CD14-positive monocyte (primary cell): Measurements from ENCODE around the gene CLCN5. TPM values are rescaled to one million over a fixed set of nuclear protein-coding genes. Genes with fewer than 3 reads are reported as not detected.

ENCODE experiments used
- DNase-seq, 3 donors: peaks; one replicate each; pipeline ENCODE4 v3.0.0-alpha.2; 2011 to 2022
- H2AFZ ChIP-seq: 2 replicates; pipeline ENCODE4 v1.6.0; 2012; ENCODE audit warnings: mild to moderate bottlenecking, low read depth, low read length, inconsistent platforms; ENCODE audit not compliant: insufficient read depth, poor library complexity, severe bottlenecking
- H3K27ac ChIP-seq, 2 donors: 1 replicate in 1 of 2; 2 replicates in 1 of 2; pipeline ENCODE4 v1.5.1; 2012 to 2013; ENCODE audit warnings: low read length in 2 of 2, control low read depth in 1 of 2, inconsistent platforms in 1 of 2, low read depth in 1 of 2, mild to moderate bottlenecking in 1 of 2
- H3K27me3 ChIP-seq, 2 donors: one replicate each; pipeline versions ENCODE4 v1.6.0 to v1.6.1; 2011 to 2013; ENCODE audit warnings: low read length in 2 of 2; ENCODE audit not compliant: control insufficient read depth in 2 of 2, insufficient read depth in 2 of 2
- H3K36me3 ChIP-seq, 2 donors: replicated peaks in 1 of 2; 1 replicate in 1 of 2; 2 replicates in 1 of 2; pipeline versions ENCODE4 v1.5.1 to v1.6.1; 2012 to 2013; ENCODE audit warnings: low read length in 2 of 2, control low read depth in 1 of 2, inconsistent platforms in 1 of 2, mild to moderate bottlenecking in 1 of 2; ENCODE audit not compliant: insufficient read depth in 2 of 2, control insufficient read depth in 1 of 2
- H3K4me1 ChIP-seq, 2 donors: 1 replicate in 1 of 2; 2 replicates in 1 of 2; pipeline versions ENCODE4 v1.5.1 to v1.6.1; 2012 to 2013; ENCODE audit warnings: low read length in 2 of 2, control low read depth in 1 of 2, inconsistent platforms in 1 of 2, mild to moderate bottlenecking in 1 of 2, moderate library complexity in 1 of 2; ENCODE audit not compliant: insufficient read depth in 2 of 2, control insufficient read depth in 1 of 2
- H3K4me2 ChIP-seq: replicated peaks from 2 replicates; pipeline ENCODE3; 2012; ENCODE audit warnings: low read length, moderate library complexity, mild to moderate bottlenecking; ENCODE audit not compliant: poor library complexity, severe bottlenecking; ENCODE audit errors: extremely low read depth
- H3K4me3 ChIP-seq, 3 experiments: fragments of 200-600 bp in 1 of 3; sonication (generic) in 1 of 3; replicated peaks in 1 of 3; 1 replicate in 2 of 3; 2 replicates in 1 of 3; pipeline ENCODE4 v1.5.1; 2011 to 2013; ENCODE audit warnings: low read length in 3 of 3, mild to moderate bottlenecking in 3 of 3, control low read depth in 2 of 3, low read depth in 2 of 3, inconsistent platforms in 1 of 3, moderate library complexity in 1 of 3
- H3K79me2 ChIP-seq: 2 replicates; pipeline ENCODE4 v1.6.0; 2012; ENCODE audit warnings: mild to moderate bottlenecking, control low read depth, inconsistent platforms, low read length, moderate library complexity; ENCODE audit not compliant: insufficient read depth
- H3K9ac ChIP-seq: 2 replicates; pipeline ENCODE4 v1.6.0; 2017; ENCODE audit warnings: low read length, mild to moderate bottlenecking; ENCODE audit not compliant: insufficient read depth, poor library complexity, severe bottlenecking
- H3K9me3 ChIP-seq, 2 donors: replicated peaks in 1 of 2; 1 replicate in 1 of 2; 2 replicates in 1 of 2; pipeline versions ENCODE4 v1.5.1 to v1.6.1; 2012 to 2013; ENCODE audit warnings: low read length in 2 of 2, control low read depth in 1 of 2; ENCODE audit not compliant: control insufficient read depth in 1 of 2, insufficient read depth in 1 of 2
- H4K20me1 ChIP-seq: 2 replicates; pipeline ENCODE4 v1.6.0; 2012; ENCODE audit warnings: mild to moderate bottlenecking, low read length, control low read depth, moderate library complexity; ENCODE audit not compliant: insufficient read depth
- H3K27ac Mint-ChIP-seq, 7 donors: one replicate each; pipeline ENCODE4 v1.8.0; 2020; ENCODE audit warnings: mild to moderate bottlenecking in 7 of 7, mixed read lengths in 7 of 7, moderate library complexity in 6 of 7, inconsistent platforms in 2 of 7
- H3K27me3 Mint-ChIP-seq, 3 donors: one replicate each; pipeline ENCODE4 v1.8.0; 2021 to 2022; ENCODE audit warnings: low read depth in 3 of 3, mild to moderate bottlenecking in 3 of 3, mixed read lengths in 3 of 3, moderate library complexity in 3 of 3, inconsistent platforms in 1 of 3
- H3K36me3 Mint-ChIP-seq, 2 donors: one replicate each; pipeline ENCODE4 v1.8.0; 2020; ENCODE audit warnings: mixed read lengths in 2 of 2, inconsistent platforms in 1 of 2, mild to moderate bottlenecking in 1 of 2
- H3K4me1 Mint-ChIP-seq: one replicate; pipeline ENCODE4 v1.8.0; 2020; ENCODE audit warnings: mild to moderate bottlenecking, mixed read lengths
- H3K4me3 Mint-ChIP-seq, 2 donors: one replicate each; pipeline ENCODE4 v1.8.0; 2020; ENCODE audit warnings: mild to moderate bottlenecking in 2 of 2, mixed read lengths in 2 of 2, moderate library complexity in 1 of 2
- H3K9me3 Mint-ChIP-seq, 7 donors: one replicate each; pipeline ENCODE4 v1.8.0; 2020 to 2022; ENCODE audit warnings: mixed read lengths in 7 of 7, mild to moderate bottlenecking in 6 of 7, moderate library complexity in 6 of 7, inconsistent platforms in 2 of 7
- WGBS: methylation state at CpG from one replicate; pipeline ENCODE4 v1.1.5; 2013; ENCODE audit warnings: missing lambda C conversion rate; ENCODE audit not compliant: insufficient coverage; 5-methylcytosine and 5-hydroxymethylcytosine counted together
- intact Hi-C, 2 donors: fragments of 100-400 bp; cut with micrococcal nuclease; formaldehyde crosslinking; loops; one replicate each; pipeline versions ENCODE4 v1.15.0 to v1.15.1; 2023
- polyA plus RNA-seq, 3 donors: library from polyadenylated mRNA; depleted of rRNA in 1 of 3; unstranded in 2 of 3; stranded (reverse) in 1 of 3; fragments of 300-500 nt in 2 of 3; fragments of >200 nt in 1 of 3; fragmentation: Illumina TruSeq in 2 of 3; gene quantifications; 1 replicate in 2 of 3; 2 replicates in 1 of 3; pipeline ENCODE4 v1.2.3, GENCODE V29; 2012 to 2021
- TF ChIP-seq, protein P1 (sequence below): fragments of 200-600 bp; IDR thresholded peaks from one replicate; pipeline ENCODE4 v1.8.0; 2022; ENCODE audit warnings: antibody characterized with exemption, mild to moderate bottlenecking

The CLCN5 gene
- polyA plus RNA-seq, 3 donors = 4.1 to 4.2 (median 4.1) TPM

DNA sequence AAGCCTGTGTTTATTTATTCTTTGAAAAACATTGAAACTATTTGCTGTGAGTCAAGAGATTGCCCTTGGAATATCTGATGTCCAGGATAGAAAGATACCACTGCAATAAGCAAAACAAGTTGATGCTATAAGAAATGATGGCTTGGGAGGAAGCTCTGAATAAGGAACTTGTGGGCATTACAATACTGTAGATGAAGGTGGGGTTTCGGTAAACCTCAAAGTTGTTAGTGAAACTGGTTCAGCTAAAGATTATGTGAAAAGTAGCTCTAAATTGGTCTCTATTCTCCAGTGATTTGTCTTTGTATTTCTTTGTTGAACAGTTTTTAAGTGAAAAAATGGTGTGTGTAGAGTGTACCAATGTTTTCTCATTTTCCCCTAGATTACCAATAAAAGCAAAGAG, 149.7 kb downstream of the CLCN5 start:
- Histone ChIP-seq H3K4me1 (peaks cover 0 to 12% of the 10 kb centered on the region in 2 donors), H3K27me3 (no peaks in the 10 kb centered on the region), H3K4me2 (no peak overlapping the region), H3K9me3 (no peaks in the 10 kb centered on the region), H4K20me1 (no peaks in the 10 kb centered on the region), H3K4me3 (no peak overlapping the region), H3K27ac (no peak overlapping the region), H3K9ac (no peak overlapping the region), H3K79me2 (no peaks in the 10 kb centered on the region), H3K36me3 (peaks cover 0 to 11% of the 10 kb centered on the region in 2 donors), H2AFZ (no peak overlapping the region)
- intact Hi-C loops = no loop called here
- Mint-ChIP-seq H3K9me3 (peaks cover 0 to 2% (median 0%) of the 10 kb centered on the region in 7 donors), H3K4me1 (peaks cover 18% of the 10 kb centered on the region), H3K36me3 (peaks cover 13 to 28% of the 10 kb centered on the region in 2 donors), H3K4me3 (no peak overlapping the region), H3K27ac (no peak overlapping the region), H3K27me3 (peaks cover 0 to 1% (median 1%) of the 10 kb centered on the region in 3 donors)
- no peak for DNase-seq
- TF ChIP-seq, protein P1, sequence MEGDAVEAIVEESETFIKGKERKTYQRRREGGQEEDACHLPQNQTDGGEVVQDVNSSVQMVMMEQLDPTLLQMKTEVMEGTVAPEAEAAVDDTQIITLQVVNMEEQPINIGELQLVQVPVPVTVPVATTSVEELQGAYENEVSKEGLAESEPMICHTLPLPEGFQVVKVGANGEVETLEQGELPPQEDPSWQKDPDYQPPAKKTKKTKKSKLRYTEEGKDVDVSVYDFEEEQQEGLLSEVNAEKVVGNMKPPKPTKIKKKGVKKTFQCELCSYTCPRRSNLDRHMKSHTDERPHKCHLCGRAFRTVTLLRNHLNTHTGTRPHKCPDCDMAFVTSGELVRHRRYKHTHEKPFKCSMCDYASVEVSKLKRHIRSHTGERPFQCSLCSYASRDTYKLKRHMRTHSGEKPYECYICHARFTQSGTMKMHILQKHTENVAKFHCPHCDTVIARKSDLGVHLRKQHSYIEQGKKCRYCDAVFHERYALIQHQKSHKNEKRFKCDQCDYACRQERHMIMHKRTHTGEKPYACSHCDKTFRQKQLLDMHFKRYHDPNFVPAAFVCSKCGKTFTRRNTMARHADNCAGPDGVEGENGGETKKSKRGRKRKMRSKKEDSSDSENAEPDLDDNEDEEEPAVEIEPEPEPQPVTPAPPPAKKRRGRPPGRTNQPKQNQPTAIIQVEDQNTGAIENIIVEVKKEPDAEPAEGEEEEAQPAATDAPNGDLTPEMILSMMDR = no peak
- WGBS = no CpG with 5 or more reads among the region's 1 CpG

GRCh38 chrX:50073601-50074000, 151.2 kb downstream of the CLCN5 start:
- Histone ChIP-seq H3K36me3 (peaks cover 0 to 11% of the 10 kb centered on the region in 2 donors), H2AFZ (no peak overlapping the region), H3K27me3 (no peaks in the 10 kb centered on the region), H3K4me2 (no peak overlapping the region), H3K9me3 (no peaks in the 10 kb centered on the region), H3K27ac (no peak overlapping the region), H3K9ac (no peak overlapping the region), H4K20me1 (no peaks in the 10 kb centered on the region), H3K4me3 (no peak overlapping the region), H3K79me2 (no peaks in the 10 kb centered on the region), H3K4me1 (peaks cover 0 to 17% of the 10 kb centered on the region in 2 donors)
- peaks cover 23% of the 10 kb centered on the region for H3K4me1 Mint-ChIP-seq
- intact Hi-C loops = no loop called here
- peaks cover 0 to 2% (median 0%) of the 10 kb centered on the region in 7 donors for H3K9me3 Mint-ChIP-seq
- no peak for DNase-seq
- WGBS = no CpG with 5 or more reads among the region's 2 CpGs
- peaks cover 0 to 1% (median 1%) of the 10 kb centered on the region in 3 donors for H3K27me3 Mint-ChIP-seq
- TF ChIP-seq, protein P1 = no peak
- H3K4me3 Mint-ChIP-seq = no peak overlapping the region
- peaks cover 13 to 28% of the 10 kb centered on the region in 2 donors for H3K36me3 Mint-ChIP-seq
- H3K27ac Mint-ChIP-seq = no peak overlapping the region
